Activated CD4-positive, alpha-beta T cell treated with anti-CD3 and anti-CD28 coated beads for 36 hours (primary cell): ENCODE measurements around the gene CD79B. TPM values are rescaled to one million over a fixed set of nuclear protein-coding genes. Genes with fewer than 3 reads are reported as not detected.

ENCODE experiments used
- ATAC-seq: fragments of 200-7000 bp; cut with Tn5 transposase; one replicate; pipeline ENCODE4 v1.10.0; 2021; ENCODE audit warnings: mild to moderate bottlenecking, moderate library complexity
- CTCF ChIA-PET: fragments of 350-600 bp; sonication (Branson Sonifier 250); formaldehyde crosslinking; loops from one replicate; lab custom pipeline; 2021; ENCODE audit warnings: antibody characterized with exemption; lab: Charles Lee
- POLR2A ChIA-PET: fragments of 350-600 bp; sonication (Branson Sonifier 250); formaldehyde crosslinking; loops from one replicate; lab custom pipeline; 2021; ENCODE audit warnings: antibody characterized with exemption, inconsistent platforms; lab: Charles Lee
- DNase-seq: peaks from one replicate; pipeline ENCODE4 v3.0.0-alpha.2; 2020
- H3K27ac Mint-ChIP-seq: one replicate; pipeline ENCODE4 v1.8.0; 2021; ENCODE audit warnings: mixed read lengths
- H3K27me3 Mint-ChIP-seq: one replicate; pipeline ENCODE4 v1.8.0; 2021; ENCODE audit warnings: mixed read lengths
- H3K36me3 Mint-ChIP-seq: one replicate; pipeline ENCODE4 v1.8.0; 2021; ENCODE audit warnings: low read depth, mixed read lengths
- H3K4me1 Mint-ChIP-seq: one replicate; pipeline ENCODE4 v1.8.0; 2021; ENCODE audit warnings: mixed read lengths
- H3K4me3 Mint-ChIP-seq: one replicate; pipeline ENCODE4 v1.8.0; 2021; ENCODE audit warnings: mild to moderate bottlenecking, moderate library complexity, mixed read lengths
- H3K9me3 Mint-ChIP-seq: one replicate; pipeline ENCODE4 v1.8.0; 2021; ENCODE audit warnings: low read depth, mixed read lengths
- intact Hi-C, 2 experiments: fragments of 100-400 bp; cut with DNase I in 1 of 2; cut with micrococcal nuclease in 1 of 2; formaldehyde crosslinking; loops; one replicate each; pipeline versions ENCODE4 v1.14.2 to v1.15.1; 2022 to 2024; cut with DNase I, micrococcal nuclease
- total RNA-seq, 2 experiments: library from RNA; stranded (reverse); gene quantifications; one replicate each; pipeline ENCODE4 v1.2.3, GENCODE V29; 2021

CD79B gene
- 10 to 100 TPM; 19.8 to 28.0 TPM for total RNA-seq

DNA sequence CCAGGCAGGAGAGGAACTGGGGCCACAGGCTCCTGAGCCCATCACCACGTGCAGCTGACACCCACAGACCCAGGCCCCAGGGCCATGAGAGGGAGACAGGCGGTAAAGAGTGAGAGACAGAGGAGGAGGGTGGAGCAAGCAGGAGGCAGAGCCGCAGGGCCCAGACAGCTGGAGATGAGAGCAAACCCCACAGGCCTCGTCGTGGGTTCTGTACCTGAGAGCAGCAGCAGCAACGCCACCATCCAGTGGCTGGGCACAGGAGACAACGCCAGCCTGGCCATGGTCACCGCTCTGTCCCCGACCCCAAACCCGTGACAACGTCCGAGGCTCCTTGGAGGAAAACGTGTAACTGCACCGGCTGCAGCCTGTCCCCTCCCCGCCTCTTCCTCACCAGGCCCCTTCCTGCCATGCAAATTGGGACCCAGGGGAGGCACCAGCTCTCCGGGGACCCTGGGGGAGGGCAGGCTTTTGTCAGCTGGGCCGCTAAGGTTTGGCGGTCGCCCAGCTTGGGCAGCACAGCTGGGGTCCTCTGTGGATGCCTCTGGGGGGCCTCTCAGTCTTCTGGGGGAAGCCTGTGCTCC is at the start of gene CD79B:
Gene CD79B, minus strand, starts transcription at position 351 of the 581 bp plus-strand sequence. Its CDS starts 70 bp downstream, at position 281.
- no peaks in the 10 kb centered on the region for H3K27me3 Mint-ChIP-seq
- intact Hi-C loops, result no loop called here
- ChIA-PET CTCF (interaction anchor here (1.0 to 2.6 kb wide), 10 partner anchors 13 to 202 kb away, joined by 3 to 16 read pairs (median 4); partner anchors contain the start of gene GH1), POLR2A (interaction anchor here (0.6 kb wide), 1 partner anchor 286 kb away, joined by 4 read pairs; no protein-coding TSS in a partner anchor)
- ATAC-seq (peak; percentile 85), DNase-seq (peak; percentile 73)
- H3K36me3 Mint-ChIP-seq, result no peaks in the 10 kb centered on the region
- peaks cover 15% of the 10 kb centered on the region for H3K4me1 Mint-ChIP-seq
- H3K27ac Mint-ChIP-seq, result peak within 1 kb of the TSS; percentile 93
- no peaks in the 10 kb centered on the region for H3K9me3 Mint-ChIP-seq
- peak within 1 kb of the TSS; percentile 88 for H3K4me3 Mint-ChIP-seq

GRCh38 chr17:63978272-63979200 is 46.4 kb upstream of the CD79B start:
- H3K27ac Mint-ChIP-seq, result no peak overlapping the region
- intact Hi-C loops, result no loop called here
- no peak for DNase-seq
- ChIA-PET CTCF (interaction anchor here (0.7 to 2.0 kb wide), 8 partner anchors 10 to 793 kb away, joined by 3 to 9 read pairs (median 3); no protein-coding TSS in a partner anchor), POLR2A (no interaction called here)
- peaks cover 20% of the 10 kb centered on the region for H3K4me1 Mint-ChIP-seq
- no peak overlapping the region for H3K4me3 Mint-ChIP-seq
- no peaks in the 10 kb centered on the region for H3K27me3 Mint-ChIP-seq
- H3K9me3 Mint-ChIP-seq, result peaks cover 8% of the 10 kb centered on the region
- ATAC-seq, result no peak
- peaks cover 2% of the 10 kb centered on the region for H3K36me3 Mint-ChIP-seq

DNA sequence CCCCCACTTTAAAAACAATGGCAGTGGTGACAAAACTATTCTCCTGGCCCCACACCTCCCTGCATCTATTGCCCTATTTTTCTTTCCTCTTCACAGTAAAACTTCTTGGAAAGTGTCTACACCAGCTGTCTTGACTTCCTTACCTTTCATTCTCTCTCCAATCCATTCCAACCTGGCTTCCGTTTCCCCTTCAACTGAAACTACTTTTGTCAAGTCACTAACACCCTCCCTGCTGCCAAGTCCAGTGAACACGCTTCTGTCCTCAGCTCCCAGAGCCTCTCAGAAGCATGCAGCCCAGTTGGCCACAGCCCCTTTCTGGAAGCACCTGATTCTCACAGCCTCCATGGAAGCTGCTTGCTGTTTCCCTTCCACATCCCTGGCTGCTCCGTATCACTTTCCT is 44.6 kb upstream of the CD79B start:
- Mint-ChIP-seq H3K36me3 (no peaks in the 10 kb centered on the region), H3K27ac (no peak overlapping the region), H3K4me3 (no peak overlapping the region), H3K9me3 (no peaks in the 10 kb centered on the region), H3K4me1 (peaks cover 20% of the 10 kb centered on the region), H3K27me3 (no peaks in the 10 kb centered on the region)
- DNase-seq (no peak), ATAC-seq (no peak)
- CTCF ChIA-PET, result interaction anchor here (1.0 to 2.0 kb wide), 5 partner anchors 9 to 64 kb away, joined by 3 to 10 read pairs (median 4); partner anchors contain the start of gene ICAM2
- intact Hi-C loops, result no loop called here
- POLR2A ChIA-PET, result no interaction called here

- H3K36me3 Mint-ChIP-seq, result no peaks in the 10 kb centered on the region
- peak; percentile 58 for ATAC-seq
- ChIA-PET CTCF (interaction anchor here (0.5 to 2.0 kb wide), 9 partner anchors 15 to 571 kb away, joined by 3 to 10 read pairs (median 3); no protein-coding TSS in a partner anchor), POLR2A (interaction anchor here (0.7 kb wide), 1 partner anchor 21 kb away, joined by 4 read pairs; no protein-coding TSS in a partner anchor)
- no peaks in the 10 kb centered on the region for H3K27me3 Mint-ChIP-seq
- intact Hi-C loops, result no loop called here
- DNase-seq, result no peak
- no peaks in the 10 kb centered on the region for H3K9me3 Mint-ChIP-seq
- H3K4me1 Mint-ChIP-seq, result peaks cover 20% of the 10 kb centered on the region
- H3K4me3 Mint-ChIP-seq, result no peak overlapping the region
- peak overlapping the region; percentile 29 for H3K27ac Mint-ChIP-seq
Measured at GRCh38 chr17:63975541-63976092, 43.5 kb upstream of the CD79B start.

DNA sequence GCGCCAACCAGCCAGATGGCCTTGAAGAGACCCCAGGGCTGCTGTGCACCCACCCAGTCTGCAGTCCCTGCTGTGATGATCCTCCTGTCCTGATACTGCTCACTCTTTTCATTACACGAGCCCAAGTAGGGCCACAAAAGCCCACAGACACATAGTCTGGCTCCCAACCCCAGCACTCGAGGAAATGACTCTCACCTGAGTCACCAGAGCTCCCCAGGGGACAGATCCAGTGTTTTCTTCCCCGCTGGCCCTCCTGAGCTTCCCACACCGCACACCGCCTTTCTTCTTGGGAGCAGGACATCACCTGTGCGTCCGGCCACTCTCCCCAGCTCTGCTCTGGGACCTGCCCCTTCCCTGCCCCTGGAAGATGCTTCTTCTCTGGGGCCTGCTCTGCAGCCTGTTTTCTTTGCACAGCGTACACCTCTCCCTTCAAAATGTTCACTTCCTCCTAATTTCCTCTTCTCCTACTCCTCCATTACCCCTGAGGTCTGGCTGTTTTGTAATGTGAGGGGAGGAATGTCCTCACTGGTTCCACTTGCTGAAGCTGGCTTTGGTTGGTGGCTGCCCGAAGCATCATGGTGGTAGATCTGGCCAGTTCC is 42.6 kb upstream of the CD79B start:
- no peaks in the 10 kb centered on the region for H3K36me3 Mint-ChIP-seq
- peaks cover 20% of the 10 kb centered on the region for H3K4me1 Mint-ChIP-seq
- no peaks in the 10 kb centered on the region for H3K9me3 Mint-ChIP-seq
- POLR2A ChIA-PET, result no interaction called here
- DNase-seq, result peak; percentile 33
- H3K4me3 Mint-ChIP-seq, result no peak overlapping the region
- no peaks in the 10 kb centered on the region for H3K27me3 Mint-ChIP-seq
- ATAC-seq, result peak; percentile 72
- H3K27ac Mint-ChIP-seq, result peak overlapping the region; percentile 18
- CTCF ChIA-PET, result interaction anchor here (0.7 to 2.0 kb wide), 7 partner anchors 16 to 72 kb away, joined by 3 to 10 read pairs (median 3); no protein-coding TSS in a partner anchor
- intact Hi-C loops, result no loop called here

DNA sequence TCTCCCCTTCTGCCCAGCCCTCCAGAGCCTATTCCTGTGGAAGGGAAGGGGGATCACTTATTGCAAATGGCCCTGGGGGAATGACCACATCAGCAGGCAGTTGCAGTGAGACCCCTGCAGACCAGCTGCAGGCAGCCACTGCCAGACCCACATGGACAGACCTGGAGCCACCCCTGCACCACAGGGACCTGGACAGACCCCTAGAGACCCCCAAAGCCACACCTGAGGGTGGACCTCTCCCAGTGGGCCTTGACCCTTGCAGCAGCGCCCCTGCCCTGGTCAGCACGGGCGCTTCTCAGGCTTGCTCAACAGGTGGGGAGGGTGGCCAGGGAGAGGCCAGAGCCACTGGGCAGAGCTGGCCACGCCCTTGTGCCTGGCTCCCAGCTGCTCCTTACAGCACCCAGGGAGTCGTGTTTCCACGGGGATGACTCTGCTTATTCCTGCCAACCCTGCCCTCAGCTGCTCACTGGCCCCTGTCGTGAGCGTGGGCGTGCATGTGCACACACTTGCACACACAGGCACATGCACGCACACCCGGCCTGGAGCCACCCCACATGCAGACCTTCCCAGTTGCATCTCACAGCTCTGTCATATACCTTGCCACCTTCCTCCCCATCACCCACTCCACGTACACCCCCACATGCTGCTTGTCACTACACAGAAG is 41.9 kb upstream of the CD79B start:
- Mint-ChIP-seq H3K27ac (peak overlapping the region; percentile 18), H3K36me3 (no peaks in the 10 kb centered on the region), H3K27me3 (no peaks in the 10 kb centered on the region), H3K4me1 (peaks cover 20% of the 10 kb centered on the region), H3K9me3 (no peaks in the 10 kb centered on the region), H3K4me3 (no peak overlapping the region)
- intact Hi-C loops, result no loop called here
- ATAC-seq (peak; percentile 15), DNase-seq (no peak)
- CTCF ChIA-PET, result interaction anchor here (0.7 to 1.3 kb wide), 2 partner anchors 17 to 51 kb away, joined by 3 read pairs; no protein-coding TSS in a partner anchor
- POLR2A ChIA-PET, result no interaction called here

GRCh38 chr17:63973247-63973646 is 41.1 kb upstream of the CD79B start:
- ChIA-PET CTCF (no interaction called here), POLR2A (no interaction called here)
- Mint-ChIP-seq H3K9me3 (no peaks in the 10 kb centered on the region), H3K4me3 (no peak overlapping the region), H3K36me3 (no peaks in the 10 kb centered on the region), H3K4me1 (peaks cover 23% of the 10 kb centered on the region), H3K27me3 (no peaks in the 10 kb centered on the region), H3K27ac (no peak overlapping the region)
- intact Hi-C loops, result no loop called here
- ATAC-seq (no peak), DNase-seq (no peak)

DNA sequence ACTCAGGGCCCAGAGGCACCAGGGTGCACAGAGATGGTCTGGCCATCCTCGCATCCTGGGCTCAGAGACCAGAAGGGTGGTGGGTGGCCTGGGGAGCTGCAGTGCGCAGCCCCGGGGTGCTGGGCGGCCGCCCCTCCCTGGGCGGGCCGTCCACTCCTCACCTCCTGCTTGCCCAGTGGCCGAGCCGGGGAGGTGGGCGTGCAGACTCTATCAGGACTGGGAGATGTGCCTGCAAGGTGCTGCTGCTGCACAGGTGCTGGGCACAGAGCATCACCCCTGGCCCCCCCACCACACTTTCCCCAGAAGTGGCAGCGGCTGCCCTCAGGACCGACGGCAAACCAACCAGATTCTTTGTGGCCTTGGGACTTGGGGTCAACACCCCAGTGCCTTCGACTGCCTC is 40.7 kb upstream of the CD79B start, which contains the start of gene SCN4A:
Gene SCN4A, minus strand, starts transcription at position 123 of the 400 bp plus-strand sequence. Its CDS starts 77 bp downstream, at position 46.
- peaks cover 26% of the 10 kb centered on the region for H3K4me1 Mint-ChIP-seq
- no peak within 1 kb of the TSS for H3K4me3 Mint-ChIP-seq
- no peak within 1 kb of the TSS for H3K27ac Mint-ChIP-seq
- intact Hi-C loops, result no loop called here
- H3K27me3 Mint-ChIP-seq, result no peaks in the 10 kb centered on the region
- no peaks in the 10 kb centered on the region for H3K9me3 Mint-ChIP-seq
- ChIA-PET POLR2A (no interaction called here), CTCF (no interaction called here)
- no peak for ATAC-seq
- no peaks in the 10 kb centered on the region for H3K36me3 Mint-ChIP-seq
- DNase-seq, result no peak

DNA sequence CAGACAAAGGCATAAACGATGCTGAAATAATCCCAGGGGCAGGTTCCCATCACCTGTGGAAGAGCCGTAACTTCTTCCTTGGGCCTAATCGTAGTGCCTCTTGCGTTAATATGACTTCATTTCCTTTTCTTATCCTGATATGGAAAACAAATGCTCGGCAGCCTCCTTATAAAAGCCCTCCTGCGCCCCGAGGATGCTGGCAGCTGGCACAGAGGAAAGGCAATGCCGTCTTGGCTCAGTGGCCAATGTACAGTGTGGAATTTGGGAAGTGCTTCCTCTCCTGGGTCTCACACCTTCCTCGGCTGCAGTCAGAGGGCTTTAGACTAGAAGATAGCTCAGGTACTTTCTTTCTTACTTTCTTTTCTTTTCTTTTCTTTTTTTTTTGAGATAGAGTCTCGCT is 37.1 kb upstream of the CD79B start:
- H3K4me3 Mint-ChIP-seq, result no peak overlapping the region
- ChIA-PET CTCF (interaction anchor here (0.7 to 2.0 kb wide), 4 partner anchors 18 to 488 kb away, joined by 3 to 5 read pairs (median 4); partner anchors contain the start of gene CSHL1), POLR2A (no interaction called here)
- H3K9me3 Mint-ChIP-seq, result no peaks in the 10 kb centered on the region
- intact Hi-C loops, result no loop called here
- H3K27ac Mint-ChIP-seq, result no peak overlapping the region
- H3K27me3 Mint-ChIP-seq, result no peaks in the 10 kb centered on the region
- H3K36me3 Mint-ChIP-seq, result no peaks in the 10 kb centered on the region
- DNase-seq (no peak), ATAC-seq (no peak)
- H3K4me1 Mint-ChIP-seq, result peaks cover 20% of the 10 kb centered on the region

GRCh38 chr17:63967953-63968352 is 35.8 kb upstream of the CD79B start:
- peak; percentile 68 for ATAC-seq
- ChIA-PET POLR2A (no interaction called here), CTCF (interaction anchor here (0.8 to 2.0 kb wide), 6 partner anchors 11 to 75 kb away, joined by 3 to 5 read pairs (median 4); partner anchors contain the start of gene CSHL1)
- intact Hi-C loops, result no loop called here
- H3K27ac Mint-ChIP-seq, result no peak overlapping the region
- H3K4me1 Mint-ChIP-seq, result peaks cover 19% of the 10 kb centered on the region
- H3K9me3 Mint-ChIP-seq, result no peaks in the 10 kb centered on the region
- H3K27me3 Mint-ChIP-seq, result no peaks in the 10 kb centered on the region
- no peak overlapping the region for H3K4me3 Mint-ChIP-seq
- peak; percentile 72 for DNase-seq
- H3K36me3 Mint-ChIP-seq, result no peaks in the 10 kb centered on the region
